LNCAP (cell line): ENCODE measurements around the gene SLC6A11.

Source experiments
- CTCF ChIP-seq: fragments of 450-650 bp; IDR thresholded peaks from 2 replicates; pipeline ENCODE4 v1.5.1; 2017; ENCODE audit warnings: mild to moderate bottlenecking

The SLC6A11 gene

GRCh38 chr3:10824468-10824867 lies 8.4 kb downstream of the SLC6A11 start:
- no peak for TF ChIP-seq CTCF

GRCh38 chr3:10833855-10834414 lies 17.9 kb downstream of the SLC6A11 start:
- TF ChIP-seq CTCF: no peak

GRCh38 chr3:10834951-10835350 lies 18.9 kb downstream of the SLC6A11 start:
- no peak for TF ChIP-seq CTCF

- TF ChIP-seq CTCF: no peak
Measured at GRCh38 chr3:10835406-10835805, 19.4 kb downstream of the SLC6A11 start.

- TF ChIP-seq CTCF: no peak
Measured at GRCh38 chr3:10836676-10837075, 20.6 kb downstream of the SLC6A11 start.

DNA sequence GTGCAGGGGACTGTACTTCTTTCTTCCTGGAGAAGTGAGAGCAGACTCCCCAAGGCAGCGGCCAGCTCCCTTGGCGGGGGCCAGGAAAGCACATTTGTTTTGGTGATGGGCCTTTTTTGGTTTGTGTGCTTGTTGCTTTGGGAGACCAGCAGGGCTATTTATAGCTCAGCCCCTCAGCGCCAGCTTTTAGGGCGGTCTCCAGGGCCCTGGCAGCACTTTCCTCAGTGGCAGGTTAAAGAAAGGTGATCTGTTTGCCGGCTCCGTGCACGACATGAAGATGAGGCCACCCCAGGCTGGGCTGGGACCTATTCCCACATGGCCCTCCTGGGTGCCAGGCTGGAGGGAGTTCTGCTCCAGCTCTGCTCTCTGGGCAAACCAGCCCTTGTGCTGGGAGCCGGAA lies 21.8 kb downstream of the SLC6A11 start:
- TF ChIP-seq CTCF: no peak

DNA sequence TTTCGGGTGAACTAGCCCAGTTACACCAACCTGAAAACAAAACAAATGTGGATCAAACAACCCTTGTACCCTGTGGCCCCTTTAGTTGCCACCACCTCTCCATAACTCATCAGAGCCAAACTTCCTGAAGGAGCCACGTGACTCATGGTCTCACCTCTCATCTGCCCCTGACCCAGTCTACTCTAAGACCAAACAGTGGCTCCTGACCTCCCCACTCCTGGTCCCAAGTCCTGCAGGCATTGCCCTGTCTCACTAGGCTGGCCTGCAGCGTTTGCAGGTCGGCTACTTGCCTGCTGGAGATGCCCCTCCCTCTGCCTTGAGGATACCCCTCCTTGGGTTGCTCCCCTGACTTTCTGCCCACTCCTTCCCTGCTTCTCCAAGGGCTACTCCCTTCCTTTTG lies 23.1 kb downstream of the SLC6A11 start:
- no peak for TF ChIP-seq CTCF

DNA sequence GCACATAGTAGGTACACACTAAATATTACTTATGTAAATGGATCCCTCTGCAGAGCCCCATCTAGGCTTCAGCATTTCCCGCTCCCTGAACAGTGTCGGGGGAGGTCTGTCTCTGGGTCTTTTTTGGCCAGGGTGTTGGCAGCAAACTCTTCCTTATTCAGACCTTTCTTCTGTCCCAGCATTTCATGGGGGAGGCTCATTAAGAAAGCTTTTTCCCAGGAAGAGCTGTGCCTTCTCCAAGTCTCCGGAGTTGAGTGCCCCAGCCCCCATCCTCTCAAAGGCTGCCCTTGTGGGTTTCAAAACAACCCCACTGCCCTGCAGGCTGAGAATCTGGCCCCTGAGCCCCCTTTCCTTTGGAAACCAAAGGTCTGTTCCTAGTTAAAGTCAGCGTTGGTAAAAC lies 25.1 kb downstream of the SLC6A11 start:
- no peak for TF ChIP-seq CTCF
